Measurements from ENCODE around the gene C3orf38.

DNA sequence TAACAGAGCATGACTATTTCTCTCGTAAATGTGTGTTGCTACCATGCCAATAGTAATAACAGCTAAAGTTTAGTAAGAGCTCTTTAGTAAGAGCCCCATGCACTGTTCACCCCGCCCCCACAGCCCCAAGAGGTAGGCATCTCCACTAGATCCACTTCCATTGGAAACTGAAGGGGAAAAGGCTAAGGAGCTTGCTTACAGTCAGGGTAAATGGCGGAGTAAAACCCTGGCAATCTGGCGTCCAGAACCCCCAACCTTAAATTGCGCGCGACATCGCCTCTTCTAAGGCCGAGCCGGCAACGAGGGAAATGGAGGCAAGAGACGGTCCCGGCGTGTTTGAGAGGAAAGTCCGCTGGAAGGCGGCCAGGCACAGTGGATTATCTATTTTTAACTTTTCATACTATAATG is 654 bp upstream of the C3orf38 start:
- TF ChIP-seq, protein P1, sequence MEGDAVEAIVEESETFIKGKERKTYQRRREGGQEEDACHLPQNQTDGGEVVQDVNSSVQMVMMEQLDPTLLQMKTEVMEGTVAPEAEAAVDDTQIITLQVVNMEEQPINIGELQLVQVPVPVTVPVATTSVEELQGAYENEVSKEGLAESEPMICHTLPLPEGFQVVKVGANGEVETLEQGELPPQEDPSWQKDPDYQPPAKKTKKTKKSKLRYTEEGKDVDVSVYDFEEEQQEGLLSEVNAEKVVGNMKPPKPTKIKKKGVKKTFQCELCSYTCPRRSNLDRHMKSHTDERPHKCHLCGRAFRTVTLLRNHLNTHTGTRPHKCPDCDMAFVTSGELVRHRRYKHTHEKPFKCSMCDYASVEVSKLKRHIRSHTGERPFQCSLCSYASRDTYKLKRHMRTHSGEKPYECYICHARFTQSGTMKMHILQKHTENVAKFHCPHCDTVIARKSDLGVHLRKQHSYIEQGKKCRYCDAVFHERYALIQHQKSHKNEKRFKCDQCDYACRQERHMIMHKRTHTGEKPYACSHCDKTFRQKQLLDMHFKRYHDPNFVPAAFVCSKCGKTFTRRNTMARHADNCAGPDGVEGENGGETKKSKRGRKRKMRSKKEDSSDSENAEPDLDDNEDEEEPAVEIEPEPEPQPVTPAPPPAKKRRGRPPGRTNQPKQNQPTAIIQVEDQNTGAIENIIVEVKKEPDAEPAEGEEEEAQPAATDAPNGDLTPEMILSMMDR (IDR thresholded peaks at IDR 0.05; ENCODE audit: insufficient read depth, low read length): no peak
- no peak for TF ChIP-seq POLR2AphosphoS5 (IDR thresholded peaks at IDR 0.05; ENCODE audit: low read depth)
- TF ChIP-seq, protein P2, sequence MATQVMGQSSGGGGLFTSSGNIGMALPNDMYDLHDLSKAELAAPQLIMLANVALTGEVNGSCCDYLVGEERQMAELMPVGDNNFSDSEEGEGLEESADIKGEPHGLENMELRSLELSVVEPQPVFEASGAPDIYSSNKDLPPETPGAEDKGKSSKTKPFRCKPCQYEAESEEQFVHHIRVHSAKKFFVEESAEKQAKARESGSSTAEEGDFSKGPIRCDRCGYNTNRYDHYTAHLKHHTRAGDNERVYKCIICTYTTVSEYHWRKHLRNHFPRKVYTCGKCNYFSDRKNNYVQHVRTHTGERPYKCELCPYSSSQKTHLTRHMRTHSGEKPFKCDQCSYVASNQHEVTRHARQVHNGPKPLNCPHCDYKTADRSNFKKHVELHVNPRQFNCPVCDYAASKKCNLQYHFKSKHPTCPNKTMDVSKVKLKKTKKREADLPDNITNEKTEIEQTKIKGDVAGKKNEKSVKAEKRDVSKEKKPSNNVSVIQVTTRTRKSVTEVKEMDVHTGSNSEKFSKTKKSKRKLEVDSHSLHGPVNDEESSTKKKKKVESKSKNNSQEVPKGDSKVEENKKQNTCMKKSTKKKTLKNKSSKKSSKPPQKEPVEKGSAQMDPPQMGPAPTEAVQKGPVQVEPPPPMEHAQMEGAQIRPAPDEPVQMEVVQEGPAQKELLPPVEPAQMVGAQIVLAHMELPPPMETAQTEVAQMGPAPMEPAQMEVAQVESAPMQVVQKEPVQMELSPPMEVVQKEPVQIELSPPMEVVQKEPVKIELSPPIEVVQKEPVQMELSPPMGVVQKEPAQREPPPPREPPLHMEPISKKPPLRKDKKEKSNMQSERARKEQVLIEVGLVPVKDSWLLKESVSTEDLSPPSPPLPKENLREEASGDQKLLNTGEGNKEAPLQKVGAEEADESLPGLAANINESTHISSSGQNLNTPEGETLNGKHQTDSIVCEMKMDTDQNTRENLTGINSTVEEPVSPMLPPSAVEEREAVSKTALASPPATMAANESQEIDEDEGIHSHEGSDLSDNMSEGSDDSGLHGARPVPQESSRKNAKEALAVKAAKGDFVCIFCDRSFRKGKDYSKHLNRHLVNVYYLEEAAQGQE (IDR thresholded peaks at IDR 0.05; ENCODE audit: insufficient replicate concordance, low read depth): no peak
- TF ChIP-seq GABPA (IDR thresholded peaks at IDR 0.05; ENCODE audit: low read depth): no peak

All from HL-60 (cell line).